Cardiac muscle cell (in vitro differentiated cells and primary cell): ENCODE data around the gene ALG1. TPM values are rescaled to one million over a fixed set of nuclear protein-coding genes. Genes with fewer than 3 reads are reported as not detected.

Source experiments
- DNase-seq, 2 donors: peaks; one replicate each; pipeline versions ENCODE4 v3.0.0 to v3.0.0-alpha.2; 2010 to 2017; ENCODE audit warnings: low read depth in 1 of 2, low spot score in 1 of 2
- H3K27ac ChIP-seq: fragments of 200-600 bp; sonication (generic); 2 replicates; pipeline ENCODE4 v1.5.1; 2016
- H3K27me3 ChIP-seq: fragments of 200-600 bp; sonication (generic); 2 replicates; pipeline ENCODE4 v1.6.0; 2016; ENCODE audit warnings: control low read depth
- H3K36me3 ChIP-seq: fragments of 200-600 bp; sonication (generic); 2 replicates; pipeline ENCODE4 v1.5.1; 2016; ENCODE audit warnings: control low read depth
- H3K4me1 ChIP-seq: fragments of 200-600 bp; sonication (generic); 2 replicates; pipeline ENCODE4 v1.8.1; 2017; ENCODE audit warnings: low read depth, mild to moderate bottlenecking, mixed run types
- H3K4me3 ChIP-seq: fragments of 200-600 bp; sonication (generic); 2 replicates; pipeline ENCODE4 v1.5.1; 2016; ENCODE audit warnings: mild to moderate bottlenecking
- H3K9me3 ChIP-seq: fragments of 200-600 bp; sonication (generic); 2 replicates; pipeline ENCODE4 v1.5.1; 2017; ENCODE audit warnings: low read depth, mild to moderate bottlenecking, control low read depth
- CTCF ChIP-seq: IDR thresholded peaks from 2 replicates; pipeline ENCODE4 v1.5.1; 2012; ENCODE audit warnings: low read depth, mild to moderate bottlenecking, low read length
- polyA plus RNA-seq: library from polyadenylated mRNA; unstranded; fragments of >200 nt; fragmentation: Nextera tagmentation; extraction: Ambion mirVana; gene quantifications from 2 replicates; pipeline ENCODE4 v1.2.1, GENCODE V29; 2016
- total RNA-seq: library from RNA; depleted of rRNA; stranded (reverse); fragments of >200 nt; gene quantifications from 2 replicates; pipeline ENCODE4 v1.2.3, GENCODE V29; 2016

The ALG1 gene
- total and polyA plus RNA-seq, 2 experiments from 2014 or later = 20.2 to 26.5 TPM

DNA sequence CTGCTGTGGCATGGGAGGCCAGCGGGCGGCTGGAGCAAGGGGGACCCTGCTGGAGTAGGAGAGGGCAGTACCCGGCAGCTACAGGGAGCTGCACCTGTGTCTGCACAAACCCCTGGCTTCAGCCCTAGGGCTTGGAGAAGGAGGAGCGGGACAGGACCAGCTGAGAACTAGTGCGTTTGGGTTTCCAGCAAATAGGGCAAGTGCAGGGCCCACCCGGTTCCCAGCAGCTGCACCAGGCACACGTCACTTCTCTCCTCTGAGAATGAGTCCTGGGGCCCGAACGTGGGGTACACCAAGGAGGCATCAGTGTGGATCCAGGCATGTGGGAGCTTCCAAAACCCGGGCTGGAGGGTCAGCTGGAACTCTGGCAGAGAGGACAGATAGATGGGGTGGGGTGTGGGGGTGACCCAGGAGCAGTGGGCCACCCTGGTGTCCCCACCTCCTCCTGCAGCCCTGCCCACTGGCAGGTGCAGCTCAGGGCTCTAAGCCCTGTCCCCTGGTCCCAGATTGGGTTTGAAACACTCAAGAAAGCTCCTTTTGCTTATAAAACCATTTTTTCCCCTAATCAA lies 11.5 kb upstream of the ALG1 start:
- no peak for TF ChIP-seq CTCF
- H3K4me1 ChIP-seq = no peaks in the 10 kb centered on the region
- no peaks in the 10 kb centered on the region for H3K27me3 ChIP-seq
- no peak overlapping the region for H3K4me3 ChIP-seq
- no peaks in the 10 kb centered on the region for H3K36me3 ChIP-seq
- no peak for DNase-seq
- H3K27ac ChIP-seq = no peak overlapping the region
- no peaks in the 10 kb centered on the region for H3K9me3 ChIP-seq

- H3K36me3 ChIP-seq = no peaks in the 10 kb centered on the region
- DNase-seq = no peak
- TF ChIP-seq CTCF = no peak
These were observed 9.6 kb upstream of the ALG1 start for GRCh38 chr16:5062051-5062450.

DNA sequence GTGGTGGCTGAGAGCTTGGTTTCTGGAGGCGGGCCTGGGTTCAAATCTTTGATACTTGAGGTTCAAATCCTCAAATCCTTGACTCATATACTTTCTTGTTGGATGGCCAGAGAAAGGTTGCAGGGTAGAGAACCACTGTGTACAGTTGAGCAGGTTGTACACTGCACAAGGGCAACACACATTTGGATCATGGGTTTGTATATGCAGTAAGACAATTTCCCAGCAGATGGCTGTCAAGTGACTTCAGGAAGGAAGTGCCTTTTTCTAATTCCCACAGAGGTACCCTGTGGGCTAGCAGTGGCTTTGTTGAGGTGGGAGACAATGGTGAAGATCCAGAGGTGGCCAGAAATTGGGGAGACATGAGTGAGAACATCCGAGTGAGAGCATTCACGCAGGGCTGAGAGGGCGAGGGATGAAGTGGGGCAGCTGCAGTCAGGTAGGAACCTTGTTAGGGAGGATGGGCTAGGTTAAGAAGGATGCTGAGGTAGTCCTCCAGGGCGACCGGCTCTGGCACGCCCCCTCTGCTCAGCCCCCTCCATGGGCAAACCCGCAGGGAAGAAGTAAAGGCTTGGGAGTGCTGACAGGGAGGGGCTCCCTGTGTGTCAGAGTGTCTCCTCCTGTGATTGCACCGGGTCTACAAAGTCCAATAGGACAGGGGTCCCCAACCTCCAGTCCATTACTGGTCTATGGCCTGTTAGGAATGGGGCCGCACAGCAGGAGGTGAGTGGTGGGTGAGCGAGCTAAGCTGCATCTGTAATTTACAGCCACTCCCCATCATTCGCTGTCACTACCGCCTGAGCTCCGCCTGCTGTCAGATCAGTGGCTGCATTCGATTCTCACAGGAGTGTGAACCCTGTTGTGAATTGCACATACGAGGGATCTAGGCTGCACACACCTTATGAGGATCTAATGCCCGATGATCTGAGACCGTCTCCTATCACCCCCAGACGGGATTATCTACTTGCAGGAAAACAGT lies 8.6 kb upstream of the ALG1 start:
- no peak for DNase-seq

More at GRCh38 chr16:5062051-5062450, 9.6 kb upstream of the ALG1 start:
- H3K27me3 ChIP-seq = no peaks in the 10 kb centered on the region
- no peaks in the 10 kb centered on the region for H3K4me1 ChIP-seq
- no peak overlapping the region for H3K4me3 ChIP-seq
- H3K9me3 ChIP-seq = no peaks in the 10 kb centered on the region
- H3K27ac ChIP-seq = no peak overlapping the region

DNA sequence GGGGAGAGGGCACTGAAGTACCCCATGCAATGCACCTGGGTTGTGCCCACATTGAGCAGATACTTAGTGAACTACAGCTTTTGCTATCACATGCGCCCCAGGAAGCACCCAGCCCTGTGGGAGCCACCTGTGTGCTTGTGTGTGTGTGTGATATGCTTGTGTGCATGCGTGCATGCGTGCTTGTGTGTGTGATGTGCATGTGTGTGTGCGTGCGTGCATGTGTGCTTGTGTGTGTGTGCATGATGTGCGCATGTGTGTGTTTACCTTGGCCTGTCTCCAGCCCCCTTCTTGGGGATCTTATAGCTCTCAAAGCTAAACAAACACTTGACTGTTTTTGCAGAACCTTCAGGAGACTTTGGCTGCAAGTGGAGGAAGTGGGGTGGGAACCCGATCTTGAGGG lies 6.7 kb upstream of the ALG1 start:
- H3K9me3 ChIP-seq = no peaks in the 10 kb centered on the region
- H3K27me3 ChIP-seq = no peaks in the 10 kb centered on the region
- no peak for TF ChIP-seq CTCF
- no peak overlapping the region for H3K27ac ChIP-seq
- no peak for DNase-seq
- H3K4me1 ChIP-seq = no peaks in the 10 kb centered on the region
- H3K36me3 ChIP-seq = no peaks in the 10 kb centered on the region
- no peak overlapping the region for H3K4me3 ChIP-seq

More for the DNA sequence above, 8.6 kb upstream of the ALG1 start:
- no peak for TF ChIP-seq CTCF
- H3K36me3 ChIP-seq = no peaks in the 10 kb centered on the region
- H3K9me3 ChIP-seq = no peaks in the 10 kb centered on the region
- H3K27ac ChIP-seq = no peak overlapping the region
- H3K4me1 ChIP-seq = no peaks in the 10 kb centered on the region
- H3K27me3 ChIP-seq = no peaks in the 10 kb centered on the region
- H3K4me3 ChIP-seq = no peak overlapping the region

DNA sequence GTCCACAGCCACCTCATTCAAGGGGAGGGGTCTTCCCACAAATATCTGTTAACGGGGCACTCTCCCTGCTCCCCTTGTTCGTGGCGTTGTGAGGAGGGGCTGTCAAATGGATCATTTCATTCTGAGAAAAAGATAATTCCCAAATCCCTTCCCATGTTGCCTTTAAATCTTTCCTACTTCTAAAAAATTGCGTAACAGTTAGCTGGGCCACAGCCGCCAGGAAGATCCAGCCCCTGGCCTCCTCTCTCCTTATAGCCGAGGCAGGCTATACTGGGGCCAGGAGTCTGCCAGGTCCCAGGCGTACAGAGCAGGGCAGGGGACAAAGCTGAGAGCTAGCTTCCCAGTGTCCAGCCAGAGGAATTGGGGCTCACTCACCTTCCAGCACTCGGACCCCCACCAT lies 6.3 kb upstream of the ALG1 start:
- DNase-seq = peak in 1 of 2 donors; percentile 41
- no peak overlapping the region for H3K27ac ChIP-seq
- H3K36me3 ChIP-seq = no peaks in the 10 kb centered on the region
- no peaks in the 10 kb centered on the region for H3K4me1 ChIP-seq
- TF ChIP-seq CTCF = no peak
- no peaks in the 10 kb centered on the region for H3K27me3 ChIP-seq
- H3K9me3 ChIP-seq = no peaks in the 10 kb centered on the region
- H3K4me3 ChIP-seq = no peak overlapping the region
